ENCODE data around the gene TRAPPC10. TPM values are rescaled to one million over a fixed set of nuclear protein-coding genes. Genes with fewer than 3 reads are reported as not detected.
"Not testable (repeated sequence)": the region's sequence is repeated elsewhere in the genome, so short reads cannot be mapped to it uniquely, and the experiment has no call there.

Gene TRAPPC10
- total and polyA plus RNA-seq, 2 of the 8 experiments (the other 6 are each of a cell fraction or from before 2014, with no cell fraction given) = 18.5 to 29.8 TPM

DNA sequence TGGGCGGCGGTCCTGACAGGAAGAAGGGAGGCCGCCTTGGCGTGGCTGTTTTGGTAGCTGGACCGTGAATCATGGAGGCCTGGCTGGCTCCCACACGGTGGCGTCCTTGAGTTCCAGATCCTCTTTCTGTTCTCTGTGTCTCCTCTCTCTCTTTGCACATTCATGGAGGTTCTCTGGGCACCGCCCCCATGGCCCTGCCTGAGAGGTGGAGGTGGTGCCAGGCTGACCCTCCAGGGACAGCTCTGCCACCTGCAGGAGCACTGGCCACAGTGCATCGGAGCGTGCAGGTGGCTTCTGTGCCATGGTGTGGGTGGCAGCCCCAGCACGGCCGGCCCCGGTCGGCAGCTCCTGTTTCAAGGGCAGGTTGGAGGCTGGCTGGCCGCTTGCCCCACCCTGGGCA lies 125.9 kb downstream of the TRAPPC10 start:
- peak; percentile 89 for FAIRE-seq
- POLR2A ChIA-PET (ENCODE audit: partially characterized antibody); H3K27me3 ChIP-seq (replicated peaks in 1 of 4; ENCODE audit: control insufficient read depth in 3 of 4, extremely low read depth in 1 of 4, insufficient read depth in 3 of 4, low read length in 3 of 4); H3K4me2 ChIP-seq (ENCODE audit: insufficient read depth in 1 of 2, low read depth in 2 of 2, low read length in 2 of 2); H4K5ac ChIP-seq (ENCODE audit: insufficient read length, low read depth, low read length); H3K23ac ChIP-seq (ENCODE audit: insufficient read length); H2BK12ac ChIP-seq (ENCODE audit: low read depth, low read length); H3K79me2 ChIP-seq (ENCODE audit: control insufficient read depth in 1 of 2, insufficient read depth in 2 of 2, low read length in 2 of 2); H2BK5ac ChIP-seq (ENCODE audit: low read depth, low read length); DNase-seq (ENCODE audit: low read depth in 1 of 2, low spot score in 2 of 2); H2AK5ac ChIP-seq (ENCODE audit: low read depth, low read length); H3K18ac ChIP-seq (ENCODE audit: extremely low read depth, low read length); H3K23me2 ChIP-seq (ENCODE audit: low read depth, low read length); H2BK120ac ChIP-seq (replicated peaks; ENCODE audit: low read depth, low read length); H4K20me1 ChIP-seq (replicated peaks in 1 of 2; ENCODE audit: control insufficient read depth in 1 of 2, insufficient read depth in 2 of 2, low read length in 2 of 2); H3K4me1 ChIP-seq (replicated peaks in 1 of 4; ENCODE audit: control insufficient read depth in 3 of 4, insufficient read depth in 4 of 4, low read length in 3 of 4); H3K9me3 ChIP-seq (ENCODE audit: insufficient read depth in 2 of 2, low read depth in 1 of 2, low read length in 1 of 2); H3K79me1 ChIP-seq (ENCODE audit: low read depth, low read length); H3K14ac ChIP-seq (ENCODE audit: insufficient read length); H3K56ac ChIP-seq (replicated peaks; ENCODE audit: insufficient read length, low read depth, low read length); H3K36me3 ChIP-seq (ENCODE audit: control insufficient read depth in 2 of 4, insufficient read depth in 4 of 4, low read length in 3 of 4); H4K91ac ChIP-seq (replicated peaks; ENCODE audit: insufficient read length, low read length); H2BK15ac ChIP-seq (ENCODE audit: low read length); H2BK20ac ChIP-seq (ENCODE audit: low read length); H2AFZ ChIP-seq (ENCODE audit: low read length); H4K8ac ChIP-seq (ENCODE audit: extremely low read depth, insufficient read depth, low read length); H3K4ac ChIP-seq (replicated peaks; ENCODE audit: insufficient read length, low read depth, low read length); H3K27ac ChIP-seq (ENCODE audit: low read depth, low read length); H3K9ac ChIP-seq (replicated peaks in 1 of 4; ENCODE audit: extremely low read depth in 1 of 4, low read depth in 3 of 4, low read length in 3 of 4); H3K4me3 ChIP-seq (ENCODE audit: extremely low read depth in 1 of 4, insufficient read depth in 2 of 4, low read depth in 3 of 4, low read length in 4 of 4); CTCF ChIA-PET (ENCODE audit: partially characterized antibody): not testable (repeated sequence)
- no CpG with 5 or more reads among the region's 15 CpGs for WGBS, 2 experiments (ENCODE audit: extremely low coverage in 1 of 2, insufficient coverage in 1 of 2, insufficient read length in 1 of 2, insufficient replicate concordance in 2 of 2, low coverage in 1 of 2, low lambda C conversion rate in 2 of 2, missing lambda C conversion rate in 1 of 2)

DNA sequence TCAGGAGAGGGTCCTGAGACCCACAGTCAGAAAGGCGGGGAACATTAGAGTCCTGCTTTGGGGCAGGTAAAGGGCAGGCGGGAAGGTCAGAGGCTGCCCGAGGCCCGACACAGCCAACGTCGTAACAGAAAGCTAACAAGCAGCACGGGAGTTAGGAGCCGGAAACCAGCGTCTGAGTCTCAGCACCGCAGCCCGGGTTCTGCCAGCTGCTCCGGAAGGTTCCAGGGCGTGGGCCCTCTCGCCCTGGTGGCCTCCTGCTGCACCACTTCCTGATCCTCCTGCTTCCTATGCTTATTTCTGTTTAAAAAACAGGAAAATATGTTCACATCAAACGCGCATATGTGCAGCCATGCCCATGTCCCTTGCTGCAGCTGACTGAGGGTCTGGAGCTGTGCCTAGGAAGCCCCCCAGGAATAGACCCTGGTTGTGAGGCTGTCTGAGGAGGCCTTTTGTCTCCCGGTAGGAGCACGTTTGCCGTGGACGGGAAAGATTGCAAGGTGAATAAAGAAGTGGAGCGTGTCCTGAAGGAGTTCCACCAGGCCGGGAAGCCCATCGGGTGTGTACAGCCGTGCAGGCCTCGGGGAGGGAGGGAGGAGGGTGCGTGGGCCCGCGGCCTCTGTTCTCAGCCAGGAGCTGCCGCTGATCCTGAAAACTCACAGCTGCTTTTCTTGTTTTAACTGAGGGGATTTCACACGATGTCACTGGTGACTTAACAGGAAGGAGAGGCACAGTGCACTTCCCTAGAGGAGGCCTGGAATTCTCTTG lies 127.9 kb downstream of the TRAPPC10 start:
- no CpG with 5 or more reads among the region's 30 CpGs for WGBS, 2 experiments (ENCODE audit: extremely low coverage in 1 of 2, insufficient coverage in 1 of 2, insufficient read length in 1 of 2, insufficient replicate concordance in 2 of 2, low coverage in 1 of 2, low lambda C conversion rate in 2 of 2, missing lambda C conversion rate in 1 of 2)
- CTCF ChIA-PET (ENCODE audit: partially characterized antibody); H3K9me3 ChIP-seq (ENCODE audit: insufficient read depth in 2 of 2, low read depth in 1 of 2, low read length in 1 of 2); POLR2A ChIA-PET (ENCODE audit: partially characterized antibody); H2AFZ ChIP-seq (ENCODE audit: low read length); H3K23ac ChIP-seq (ENCODE audit: insufficient read length); H3K4ac ChIP-seq (replicated peaks; ENCODE audit: insufficient read length, low read depth, low read length); H2BK12ac ChIP-seq (ENCODE audit: low read depth, low read length); H4K91ac ChIP-seq (replicated peaks; ENCODE audit: insufficient read length, low read length); H3K36me3 ChIP-seq (ENCODE audit: control insufficient read depth in 2 of 4, insufficient read depth in 4 of 4, low read length in 3 of 4); H3K4me1 ChIP-seq (replicated peaks in 1 of 4; ENCODE audit: control insufficient read depth in 3 of 4, insufficient read depth in 4 of 4, low read length in 3 of 4); H3K79me2 ChIP-seq (ENCODE audit: control insufficient read depth in 1 of 2, insufficient read depth in 2 of 2, low read length in 2 of 2); H2BK5ac ChIP-seq (ENCODE audit: low read depth, low read length); H3K27ac ChIP-seq (ENCODE audit: low read depth, low read length); H3K23me2 ChIP-seq (ENCODE audit: low read depth, low read length); H2BK15ac ChIP-seq (ENCODE audit: low read length); H3K4me3 ChIP-seq (ENCODE audit: extremely low read depth in 1 of 4, insufficient read depth in 2 of 4, low read depth in 3 of 4, low read length in 4 of 4); H3K14ac ChIP-seq (ENCODE audit: insufficient read length); H4K20me1 ChIP-seq (replicated peaks in 1 of 2; ENCODE audit: control insufficient read depth in 1 of 2, insufficient read depth in 2 of 2, low read length in 2 of 2); H3K9ac ChIP-seq (replicated peaks in 1 of 4; ENCODE audit: extremely low read depth in 1 of 4, low read depth in 3 of 4, low read length in 3 of 4); H2BK120ac ChIP-seq (replicated peaks; ENCODE audit: low read depth, low read length); H4K5ac ChIP-seq (ENCODE audit: insufficient read length, low read depth, low read length); H3K27me3 ChIP-seq (replicated peaks in 1 of 4; ENCODE audit: control insufficient read depth in 3 of 4, extremely low read depth in 1 of 4, insufficient read depth in 3 of 4, low read length in 3 of 4); H3K18ac ChIP-seq (ENCODE audit: extremely low read depth, low read length); H3K4me2 ChIP-seq (ENCODE audit: insufficient read depth in 1 of 2, low read depth in 2 of 2, low read length in 2 of 2); H2BK20ac ChIP-seq (ENCODE audit: low read length); H2AK5ac ChIP-seq (ENCODE audit: low read depth, low read length); H3K56ac ChIP-seq (replicated peaks; ENCODE audit: insufficient read length, low read depth, low read length); H3K79me1 ChIP-seq (ENCODE audit: low read depth, low read length); H4K8ac ChIP-seq (ENCODE audit: extremely low read depth, insufficient read depth, low read length); DNase-seq (ENCODE audit: low read depth in 1 of 2, low spot score in 2 of 2); FAIRE-seq: not testable (repeated sequence)
